ENCODE measurements around the gene HNRNPM.

HNRNPM gene

GRCh38 chr19:8536282-8536681, 91.5 kb downstream of the HNRNPM start:
- TF ChIP-seq, protein P1, sequence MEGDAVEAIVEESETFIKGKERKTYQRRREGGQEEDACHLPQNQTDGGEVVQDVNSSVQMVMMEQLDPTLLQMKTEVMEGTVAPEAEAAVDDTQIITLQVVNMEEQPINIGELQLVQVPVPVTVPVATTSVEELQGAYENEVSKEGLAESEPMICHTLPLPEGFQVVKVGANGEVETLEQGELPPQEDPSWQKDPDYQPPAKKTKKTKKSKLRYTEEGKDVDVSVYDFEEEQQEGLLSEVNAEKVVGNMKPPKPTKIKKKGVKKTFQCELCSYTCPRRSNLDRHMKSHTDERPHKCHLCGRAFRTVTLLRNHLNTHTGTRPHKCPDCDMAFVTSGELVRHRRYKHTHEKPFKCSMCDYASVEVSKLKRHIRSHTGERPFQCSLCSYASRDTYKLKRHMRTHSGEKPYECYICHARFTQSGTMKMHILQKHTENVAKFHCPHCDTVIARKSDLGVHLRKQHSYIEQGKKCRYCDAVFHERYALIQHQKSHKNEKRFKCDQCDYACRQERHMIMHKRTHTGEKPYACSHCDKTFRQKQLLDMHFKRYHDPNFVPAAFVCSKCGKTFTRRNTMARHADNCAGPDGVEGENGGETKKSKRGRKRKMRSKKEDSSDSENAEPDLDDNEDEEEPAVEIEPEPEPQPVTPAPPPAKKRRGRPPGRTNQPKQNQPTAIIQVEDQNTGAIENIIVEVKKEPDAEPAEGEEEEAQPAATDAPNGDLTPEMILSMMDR (IDR thresholded peaks at IDR 0.05; ENCODE audit: low read depth, low read length), result no peak
- DNase-seq (ENCODE audit: extremely low read depth, low read depth), result no peak

DNA sequence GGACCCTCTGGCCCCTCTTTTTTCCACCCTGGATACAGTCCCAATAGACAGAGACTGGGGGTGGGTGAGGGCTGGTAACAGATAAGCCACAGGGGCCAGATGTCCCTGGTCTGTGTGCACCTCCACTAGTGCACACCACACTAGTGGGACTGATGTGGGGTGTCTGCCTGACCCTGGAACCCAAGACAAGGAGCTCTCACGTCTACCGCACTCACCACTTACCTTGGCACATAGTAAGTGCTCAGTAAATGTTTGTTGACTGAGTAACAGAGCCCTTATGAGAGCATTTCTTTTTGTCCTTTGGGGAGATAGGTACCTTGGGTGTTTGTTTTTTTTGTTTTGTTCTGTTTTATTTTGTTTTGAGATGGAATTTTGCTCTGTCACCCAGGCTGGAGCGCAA, 92.3 kb downstream of the HNRNPM start:
- TF ChIP-seq, protein P1 (IDR thresholded peaks at IDR 0.05; ENCODE audit: low read depth, low read length), result no peak
- DNase-seq (ENCODE audit: extremely low read depth, low read depth), result no peak
